K562 (cell line): ENCODE results near the gene SMG6. TPM values are rescaled to one million over a fixed set of nuclear protein-coding genes. Genes with fewer than 3 reads are reported as not detected.
"Not testable (repeated sequence)": the region's sequence is repeated elsewhere in the genome, so short reads cannot be mapped to it uniquely, and the experiment has no call there.

ENCODE experiments used
- ATAC-seq: fragments of 200-7000 bp; cut with Tn5 transposase; 3 replicates; pipeline ENCODE4 v1.9.1; 2020; ENCODE audit warnings: moderate library complexity
- BruUV-seq: library from RNA; stranded (reverse); fragments of 400-500 nt; replicated peaks from 2 replicates; lab custom pipeline; 2021; lab: Mats Ljungman, UMichigan
- CTCF ChIA-PET: fragments of 300-600 bp; formaldehyde crosslinking; extraction: SDS; loops from one replicate; lab custom pipeline; 2021; ENCODE audit warnings: low intra/inter-chr PET ratio; lab: Yijun Ruan, JAX
- POLR2A ChIA-PET: fragments of 300-600, 350-650 bp; sonication (Branson Sonifier 250); formaldehyde crosslinking; extraction: SDS; loops from one replicate; lab custom pipeline; 2021; ENCODE audit warnings: antibody characterized with exemption, inconsistent platforms; lab: Yijun Ruan, JAX
- DNase-seq, 4 experiments: peaks; one replicate each; pipeline versions ENCODE4 v3.0.0 to v3.0.0-alpha.2; 2011 to 2018; ENCODE audit warnings: low spot score in 3 of 4, mixed read lengths in 3 of 4; ENCODE audit errors: extremely low read depth in 1 of 4
- FAIRE-seq: peaks from 2 replicates; lab custom pipeline; 2011; peaks lifted over from hg19 to GRCh38; lab: Jason Lieb, UNC
- H2AFZ ChIP-seq: 2 replicates; pipeline ENCODE4 v1.6.0; 2011; ENCODE audit warnings: low read depth, low read length, control low read depth, inconsistent platforms
- H3K27ac ChIP-seq: fragments of 200-600 bp; 3 replicates; pipeline ENCODE4 v1.8.0; 2011; ENCODE audit warnings: low read depth, mild to moderate bottlenecking, control low read depth, inconsistent platforms, low read length, moderate library complexity, mixed read lengths; ENCODE audit errors: extremely low read depth
- H3K27me3 ChIP-seq, 2 experiments: fragments of 300-600 bp in 1 of 2; 2 replicates in 1 of 2; 3 replicates in 1 of 2; pipeline versions ENCODE4 v1.6.0 to v1.8.0; 2011; ENCODE audit warnings: inconsistent platforms in 2 of 2, low read length in 2 of 2, mild to moderate bottlenecking in 1 of 2, mixed read lengths in 1 of 2, moderate library complexity in 1 of 2; ENCODE audit not compliant: control insufficient read depth in 2 of 2, insufficient read depth in 2 of 2
- H3K36me3 ChIP-seq: fragments of 300-600 bp; 3 replicates; pipeline ENCODE4 v1.8.0; 2011; ENCODE audit warnings: mild to moderate bottlenecking, low read length, inconsistent platforms; ENCODE audit not compliant: control insufficient read depth, insufficient read depth
- H3K4me1 ChIP-seq, 2 experiments: fragments of 200-600 bp in 1 of 2; replicated peaks in 1 of 2; 2 replicates in 1 of 2; 3 replicates in 1 of 2; pipeline versions ENCODE4 v1.5.1 to v1.8.0; 2011; ENCODE audit warnings: inconsistent platforms in 2 of 2, low read length in 2 of 2, mild to moderate bottlenecking in 1 of 2, mixed read lengths in 1 of 2, moderate library complexity in 1 of 2; ENCODE audit not compliant: control insufficient read depth in 2 of 2, insufficient read depth in 2 of 2
- H3K4me2 ChIP-seq: 2 replicates; pipeline ENCODE4 v1.6.1; 2011; ENCODE audit warnings: low read length, control low read depth, inconsistent platforms, mixed read lengths; ENCODE audit not compliant: insufficient read depth
- H3K4me3 ChIP-seq: fragments of 200-600 bp; sonication (generic), shearing (Covaris generic); 2 replicates; pipeline ENCODE4 v1.5.1; 2016; ENCODE audit warnings: control low read depth, inconsistent platforms
- H3K79me2 ChIP-seq: fragments of 200-600 bp; 3 replicates; pipeline ENCODE4 v1.8.0; 2011; ENCODE audit warnings: low read length, inconsistent platforms; ENCODE audit not compliant: control insufficient read depth, insufficient read depth
- H3K9ac ChIP-seq, 2 experiments: 2 replicates each; pipeline versions ENCODE4 v1.6.0 to v1.6.1; 2011; ENCODE audit warnings: low read depth in 2 of 2, low read length in 2 of 2, control low read depth in 1 of 2, inconsistent platforms in 1 of 2, mild to moderate bottlenecking in 1 of 2, mixed read lengths in 1 of 2; ENCODE audit not compliant: insufficient read depth in 1 of 2
- H3K9me1 ChIP-seq: one replicate; pipeline ENCODE4 v1.6.0; 2011; ENCODE audit warnings: inconsistent platforms, mild to moderate bottlenecking, low read length, moderate library complexity; ENCODE audit not compliant: control insufficient read depth, insufficient read depth
- H3K9me3 ChIP-seq: replicated peaks from 2 replicates; pipeline ENCODE4 v1.5.1; 2011; ENCODE audit warnings: low read depth, low read length, inconsistent platforms; ENCODE audit not compliant: control insufficient read depth, insufficient read depth
- H4K20me1 ChIP-seq: replicated peaks from 2 replicates; pipeline ENCODE4 v1.6.1; 2011; ENCODE audit warnings: low read length, inconsistent platforms, mixed read lengths; ENCODE audit not compliant: control insufficient read depth, insufficient read depth
- ZNF316 ChIP-seq: fragments of 450-650 bp; IDR thresholded peaks from 2 replicates; pipeline ENCODE4 v1.6.1; 2016
- WGBS: fragments of 100-300 bp; shearing (Covaris generic); methylation state at CpG from one replicate; pipeline ENCODE4 v1.1.6; 2016; ENCODE audit warnings: low coverage, mixed read lengths; ENCODE audit not compliant: insufficient coverage; ENCODE audit errors: missing lambda C conversion rate; 5-methylcytosine and 5-hydroxymethylcytosine counted together
- in situ Hi-C: fragments of 300-500 bp; cut with MboI; formaldehyde crosslinking; loops from 4 replicates; pipeline ENCODE4 v1.15.0; 2018; ENCODE audit warnings: inconsistent platforms, mixed read lengths
- intact Hi-C: fragments of 100-400 bp; cut with micrococcal nuclease; formaldehyde crosslinking; loops from 2 replicates; pipeline ENCODE4 v1.14.2; 2022
- polyA plus RNA-seq, 8 experiments: library from polyadenylated mRNA; depleted of rRNA in 4 of 8; stranded (reverse) in 5 of 8; unstranded in 3 of 8; fragments of >200 nt; fragmentation: Nextera tagmentation in 2 of 8; fragmentation: Illumina TruSeq in 1 of 8; extraction: Ambion mirVana in 2 of 8; extraction: Trizol in 1 of 8; gene quantifications; 2 replicates each; pipeline versions ENCODE4 v1.2.1 to v1.2.3, GENCODE V29; 2011 to 2014; ENCODE audit warnings: inconsistent platforms in 1 of 8, missing spikeins in 1 of 8
- total RNA-seq, 7 experiments: library from RNA; depleted of rRNA in 6 of 7; stranded (reverse); fragments of >200 nt in 6 of 7; fragmentation: Illumina TruSeq in 2 of 7; extraction: Trizol in 2 of 7; gene quantifications; 2 replicates each; pipeline versions ENCODE4 v1.2.1 to v1.2.3, GENCODE V29; 2011 to 2021; ENCODE audit warnings: low replicate concordance in 1 of 7
- TF ChIP-seq, protein P1 (sequence below): sonication (generic); formaldehyde crosslinking; IDR thresholded peaks from 2 replicates; pipeline ENCODE4 v1.5.0; 2020; ENCODE audit warnings: missing genetic modification reagents
- TF ChIP-seq, protein P2 (sequence below): fragments of 250-450 bp; sonication (Bioruptor Pico); IDR thresholded peaks from 2 replicates; pipeline ENCODE4 v1.8.0; 2021; ENCODE audit warnings: borderline replicate concordance, mild to moderate bottlenecking, moderate library complexity; ENCODE audit not compliant: poor library complexity, severe bottlenecking

Gene SMG6
- total and polyA plus RNA-seq, 9 of the 15 experiments (the other 6 are each of a cell fraction or from before 2014, with no cell fraction given), result 0.44 to 13.9 (median 6.0) TPM

DNA sequence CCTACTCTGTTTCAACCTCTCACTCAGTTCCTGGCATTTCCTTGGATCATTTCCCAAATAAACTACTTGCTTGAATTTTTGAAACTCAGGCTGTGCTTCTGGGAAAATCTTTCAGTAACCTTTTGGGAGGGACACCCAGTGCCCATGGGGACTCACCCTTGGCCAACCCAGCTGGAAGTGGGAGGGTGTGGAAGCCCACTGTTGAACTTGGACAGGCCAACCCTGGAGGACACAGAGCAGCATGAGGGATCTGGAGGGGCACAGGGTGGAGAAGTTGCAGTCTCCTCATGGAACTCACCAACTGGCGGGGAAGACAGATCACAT, 289.6 kb downstream of the SMG6 start (continued):
- TF ChIP-seq, protein P1, sequence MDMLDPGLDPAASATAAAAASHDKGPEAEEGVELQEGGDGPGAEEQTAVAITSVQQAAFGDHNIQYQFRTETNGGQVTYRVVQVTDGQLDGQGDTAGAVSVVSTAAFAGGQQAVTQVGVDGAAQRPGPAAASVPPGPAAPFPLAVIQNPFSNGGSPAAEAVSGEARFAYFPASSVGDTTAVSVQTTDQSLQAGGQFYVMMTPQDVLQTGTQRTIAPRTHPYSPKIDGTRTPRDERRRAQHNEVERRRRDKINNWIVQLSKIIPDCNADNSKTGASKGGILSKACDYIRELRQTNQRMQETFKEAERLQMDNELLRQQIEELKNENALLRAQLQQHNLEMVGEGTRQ (CRISPR knock-in tag), result no peak

DNA sequence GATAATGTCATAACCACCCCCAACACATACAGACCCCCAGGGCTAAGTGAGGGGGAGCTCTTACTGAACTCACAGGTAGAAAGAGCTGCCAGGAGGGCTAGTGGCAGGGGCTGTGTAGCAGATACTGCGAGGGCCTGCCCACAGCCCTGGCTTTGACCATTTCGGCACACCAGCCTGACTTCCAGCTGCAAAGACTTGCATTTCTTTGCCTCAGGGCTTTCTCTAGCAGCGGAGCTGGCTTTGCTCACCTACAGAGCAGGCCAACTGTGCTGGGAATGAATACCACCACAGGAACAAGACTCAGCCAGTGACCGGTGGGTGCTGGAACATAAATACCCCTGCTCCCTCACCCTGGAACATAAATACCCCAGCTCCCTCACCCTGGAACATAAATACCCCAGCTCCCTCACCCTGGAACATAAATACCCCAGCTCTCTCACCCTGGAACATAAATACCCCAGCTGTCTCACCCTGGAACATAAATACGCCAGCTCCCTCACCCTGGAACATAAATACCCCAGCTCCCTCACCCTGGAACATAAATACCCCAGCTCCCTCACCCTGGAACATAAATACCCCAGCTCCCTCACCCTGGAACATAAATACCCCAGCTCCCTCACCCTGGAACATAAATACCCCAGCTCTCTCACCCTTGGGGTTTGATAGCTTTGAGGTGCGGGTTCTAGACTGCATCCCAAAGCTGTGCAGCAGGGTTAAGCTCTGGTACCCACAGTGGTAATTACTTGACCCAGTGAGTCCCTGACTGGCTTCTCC, 290.2 kb downstream of the SMG6 start:
- FAIRE-seq, H3K79me2 ChIP-seq, H3K36me3 ChIP-seq, H3K27ac ChIP-seq, H3K9me3 ChIP-seq, H3K4me3 ChIP-seq, in situ Hi-C loops, H3K9me1 ChIP-seq, POLR2A ChIA-PET, DNase-seq, H4K20me1 ChIP-seq, H2AFZ ChIP-seq, H3K4me1 ChIP-seq, ATAC-seq, H3K4me2 ChIP-seq, BruUV-seq, intact Hi-C loops, H3K9ac ChIP-seq, CTCF ChIA-PET: not testable (repeated sequence)
- H3K27me3 ChIP-seq, result peaks cover 24 to 62% of the 10 kb centered on the region in 2 experiments
- WGBS, result 0% methylated on average over 4 of the region's 6 CpGs

DNA sequence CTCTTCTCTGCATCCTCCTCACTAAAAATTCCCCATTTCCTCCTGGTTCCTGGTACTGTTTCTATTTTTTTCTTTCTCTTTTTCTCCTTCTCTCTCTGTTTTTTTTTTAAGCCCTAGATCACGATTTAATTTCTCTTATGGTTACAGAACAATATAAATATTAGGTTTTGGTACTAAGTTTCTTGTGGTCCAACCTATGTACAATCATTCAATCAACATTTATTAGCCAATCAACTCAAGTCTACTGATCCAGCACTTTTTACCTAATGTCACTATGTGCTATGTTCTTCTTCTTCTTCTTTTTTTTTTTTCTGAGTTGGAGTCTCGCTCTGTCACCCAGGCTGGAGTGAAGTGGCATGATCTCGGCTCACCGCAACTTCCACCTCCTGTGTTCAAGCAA, 291.1 kb downstream of the SMG6 start:
- ATAC-seq (no peak), DNase-seq (no peak), FAIRE-seq (no peak)
- Histone ChIP-seq H3K4me2 (no peak overlapping the region), H3K9me3 (no peaks in the 10 kb centered on the region), H3K27ac (no peak overlapping the region), H3K79me2 (no peaks in the 10 kb centered on the region), H3K9me1 (no peaks in the 10 kb centered on the region), H3K36me3 (no peaks in the 10 kb centered on the region), H3K4me3 (no peak overlapping the region), H3K4me1 (peaks cover 0 to 7% of the 10 kb centered on the region in 2 experiments; a peak in 2 of 5 replicates), H3K27me3 (peaks cover 20 to 54% of the 10 kb centered on the region in 2 experiments), H3K9ac (no peak overlapping the region), H2AFZ (no peak overlapping the region), H4K20me1 (0 out of 2 replicates have a peak, but pooled peaks cover 2% of the 10 kb centered on the region)
- in situ Hi-C loops (no loop called here), intact Hi-C loops (no loop called here)
- WGBS, result 17% methylated on average over 2 of the region's 4 CpGs
- ChIA-PET CTCF (no interaction called here), POLR2A (no interaction called here)
- peak; percentile 35; the same call in 1 of the 2 replicates for TF ChIP-seq ZNF316
- TF ChIP-seq, protein P2, sequence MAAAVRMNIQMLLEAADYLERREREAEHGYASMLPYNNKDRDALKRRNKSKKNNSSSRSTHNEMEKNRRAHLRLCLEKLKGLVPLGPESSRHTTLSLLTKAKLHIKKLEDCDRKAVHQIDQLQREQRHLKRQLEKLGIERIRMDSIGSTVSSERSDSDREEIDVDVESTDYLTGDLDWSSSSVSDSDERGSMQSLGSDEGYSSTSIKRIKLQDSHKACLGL (CRISPR knock-in tag), result no peak
- BruUV-seq, result no TSS peak
